Testis (tissue), 3 donors: ENCODE measurements around the gene COLGALT1. TPM values are rescaled to one million over a fixed set of nuclear protein-coding genes. Genes with fewer than 3 reads are reported as not detected.

Experiments used
- DNase-seq: peaks from one replicate; pipeline ENCODE4 v3.0.0-alpha.2; 2019
- H3K27ac ChIP-seq, 2 donors: fragments of 200-600 bp; sonication (generic); one replicate each; pipeline ENCODE4 v1.5.1; 2019
- H3K27me3 ChIP-seq: fragments of 200-600 bp; sonication (generic); one replicate; pipeline ENCODE4 v1.5.1; 2019
- H3K36me3 ChIP-seq: fragments of 200-600 bp; sonication (generic); one replicate; pipeline ENCODE4 v1.5.1; 2017; ENCODE audit warnings: low read depth; ENCODE audit errors: missing control alignments
- H3K4me1 ChIP-seq: fragments of 200-600 bp; sonication (generic); one replicate; pipeline ENCODE4 v1.5.1; 2019
- H3K4me3 ChIP-seq, 2 donors: fragments of 200-600 bp; sonication (generic); one replicate each; pipeline ENCODE4 v1.5.1; 2017 to 2019
- H3K9me3 ChIP-seq: fragments of 200-600 bp; sonication (generic); one replicate; pipeline ENCODE4 v1.5.1; 2017
- POLR2A ChIP-seq: fragments of 450-650 bp; IDR thresholded peaks from one replicate; pipeline ENCODE4 v1.6.1; 2017; ENCODE audit warnings: antibody characterized with exemption, mild to moderate bottlenecking, moderate library complexity
- whole genome bisulfite sequencing, 2 donors: methylation state at CpG; one replicate each; pipeline ENCODE4 v1.1.5; 2018; 5-methylcytosine and 5-hydroxymethylcytosine counted together
- intact Hi-C: fragments of 100-400 bp; cut with DNase I; formaldehyde crosslinking; loops from one replicate; pipeline ENCODE4 v1.15.1; 2023; ENCODE audit warnings: low total_unique reads
- polyA plus RNA-seq: library from polyadenylated mRNA; stranded (reverse); fragments of 350-450 nt; fragmentation: Illumina TruSeq; extraction: RNeasy Lipid Tissue Mini Kit (QIAGEN cat#74804); gene quantifications from one replicate; pipeline ENCODE4 v1.2.3, GENCODE V29; 2014; ENCODE audit warnings: low read depth, low replicate concordance; ENCODE audit not compliant: insufficient read depth
- total RNA-seq, 2 donors: library from RNA; depleted of rRNA; stranded (reverse); fragments of >200 nt; gene quantifications; one replicate each; pipeline ENCODE4 v1.2.3, GENCODE V29; 2016
- TF ChIP-seq, protein P1 (sequence below), 3 experiments: fragments of 450-650 bp in 2 of 3; fragments of 200-600 bp in 1 of 3; sonication (generic) in 1 of 3; IDR thresholded peaks; one replicate each; pipeline ENCODE4 v1.5.1; 2016 to 2019; ENCODE audit warnings: antibody characterized with exemption in 3 of 3, mild to moderate bottlenecking in 2 of 3, moderate library complexity in 1 of 3

COLGALT1 gene
- total and polyA plus RNA-seq, 3 donors from 2014 or later = 52.0 to 94.5 (median 70.3) TPM

DNA sequence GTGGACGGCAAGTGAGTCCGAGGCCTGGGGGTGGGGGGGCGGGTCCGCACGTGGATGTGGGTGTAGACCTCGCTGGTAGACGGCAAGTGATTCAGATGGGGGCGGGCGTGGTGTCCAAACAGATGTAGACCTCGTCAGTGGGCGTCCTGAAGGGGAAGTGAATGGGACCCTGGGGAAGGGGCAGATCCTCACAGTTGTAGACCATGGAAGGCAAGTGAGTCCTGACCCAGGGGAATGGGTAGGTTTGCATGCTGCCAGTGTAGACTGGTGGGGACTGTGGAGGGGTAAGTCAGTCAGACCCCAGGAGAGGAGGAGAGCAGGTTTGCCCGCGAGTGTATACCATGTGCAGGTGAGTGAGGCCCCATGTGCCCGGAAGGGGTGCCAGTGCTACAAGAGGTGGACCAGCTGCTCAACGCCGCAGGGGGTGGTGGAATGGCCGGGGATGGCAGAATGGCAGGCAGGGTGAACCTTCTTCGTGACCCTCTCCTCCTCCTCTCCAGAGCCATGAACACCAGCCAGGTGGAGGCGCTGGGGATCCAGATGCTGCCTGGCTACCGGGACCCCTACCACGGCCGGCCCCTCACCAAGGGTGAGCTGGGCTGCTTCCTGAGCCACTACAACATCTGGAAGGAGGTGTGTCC is 22.1 kb downstream of the COLGALT1 start:
- no peak for DNase-seq
- intact Hi-C loops = no loop called here
- Histone ChIP-seq H3K36me3 (no peaks in the 10 kb centered on the region), H3K27ac (no peak overlapping the region), H3K9me3 (no peaks in the 10 kb centered on the region), H3K4me3 (peak overlapping the region in 1 of 2 donors; percentile 1), H3K27me3 (no peaks in the 10 kb centered on the region), H3K4me1 (no peaks in the 10 kb centered on the region)
- 64 to 68% methylated on average over 20 to 22 of the region's 22 CpGs for WGBS, 2 donors
- TF ChIP-seq, protein P1, sequence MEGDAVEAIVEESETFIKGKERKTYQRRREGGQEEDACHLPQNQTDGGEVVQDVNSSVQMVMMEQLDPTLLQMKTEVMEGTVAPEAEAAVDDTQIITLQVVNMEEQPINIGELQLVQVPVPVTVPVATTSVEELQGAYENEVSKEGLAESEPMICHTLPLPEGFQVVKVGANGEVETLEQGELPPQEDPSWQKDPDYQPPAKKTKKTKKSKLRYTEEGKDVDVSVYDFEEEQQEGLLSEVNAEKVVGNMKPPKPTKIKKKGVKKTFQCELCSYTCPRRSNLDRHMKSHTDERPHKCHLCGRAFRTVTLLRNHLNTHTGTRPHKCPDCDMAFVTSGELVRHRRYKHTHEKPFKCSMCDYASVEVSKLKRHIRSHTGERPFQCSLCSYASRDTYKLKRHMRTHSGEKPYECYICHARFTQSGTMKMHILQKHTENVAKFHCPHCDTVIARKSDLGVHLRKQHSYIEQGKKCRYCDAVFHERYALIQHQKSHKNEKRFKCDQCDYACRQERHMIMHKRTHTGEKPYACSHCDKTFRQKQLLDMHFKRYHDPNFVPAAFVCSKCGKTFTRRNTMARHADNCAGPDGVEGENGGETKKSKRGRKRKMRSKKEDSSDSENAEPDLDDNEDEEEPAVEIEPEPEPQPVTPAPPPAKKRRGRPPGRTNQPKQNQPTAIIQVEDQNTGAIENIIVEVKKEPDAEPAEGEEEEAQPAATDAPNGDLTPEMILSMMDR (IDR thresholded peaks at IDR 0.05) = no peak
- TF ChIP-seq POLR2A = no peak

DNA sequence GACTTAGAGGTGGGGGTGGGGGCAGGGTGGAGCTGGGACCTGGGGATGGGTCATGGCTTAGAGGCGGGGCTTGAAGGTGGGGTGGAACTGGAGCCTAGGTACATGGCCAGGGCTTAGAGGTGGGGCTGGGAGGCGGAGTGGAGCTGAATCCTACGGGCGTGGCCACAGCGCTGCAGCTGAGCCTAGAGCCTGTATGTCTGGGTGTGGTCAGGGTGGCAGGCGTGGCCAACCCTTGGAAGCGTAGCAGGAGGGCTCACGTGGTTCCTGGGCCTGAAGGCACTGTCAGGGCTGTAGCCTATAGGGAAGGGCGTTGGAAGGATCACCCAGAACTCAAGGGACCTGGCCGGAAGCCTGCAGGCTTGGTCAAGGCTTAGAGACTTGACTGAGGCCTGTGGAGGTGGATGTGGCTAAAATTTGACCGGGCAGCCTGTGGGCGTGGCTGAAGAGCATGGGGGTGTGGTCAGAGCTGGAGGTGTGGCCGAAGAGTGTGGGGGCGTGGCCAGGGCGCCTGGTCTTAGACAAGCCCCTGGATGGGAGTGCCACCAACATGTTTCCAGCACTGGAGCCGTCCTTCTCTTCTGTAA is 24.3 kb downstream of the COLGALT1 start:
- intact Hi-C loops = no loop called here
- H3K36me3 ChIP-seq = no peaks in the 10 kb centered on the region
- DNase-seq = peak; percentile 66
- TF ChIP-seq, protein P1 (IDR thresholded peaks at IDR 0.05) = no peak
- no peak for TF ChIP-seq POLR2A
- no peaks in the 10 kb centered on the region for H3K4me1 ChIP-seq
- no peaks in the 10 kb centered on the region for H3K9me3 ChIP-seq
- no peak overlapping the region for H3K4me3 ChIP-seq
- 57 to 75% methylated on average over 9 to 16 of the region's 16 CpGs for WGBS, 2 donors
- peak overlapping the region in 1 of 2 donors; percentile 19 for H3K27ac ChIP-seq
- H3K27me3 ChIP-seq = no peaks in the 10 kb centered on the region

DNA sequence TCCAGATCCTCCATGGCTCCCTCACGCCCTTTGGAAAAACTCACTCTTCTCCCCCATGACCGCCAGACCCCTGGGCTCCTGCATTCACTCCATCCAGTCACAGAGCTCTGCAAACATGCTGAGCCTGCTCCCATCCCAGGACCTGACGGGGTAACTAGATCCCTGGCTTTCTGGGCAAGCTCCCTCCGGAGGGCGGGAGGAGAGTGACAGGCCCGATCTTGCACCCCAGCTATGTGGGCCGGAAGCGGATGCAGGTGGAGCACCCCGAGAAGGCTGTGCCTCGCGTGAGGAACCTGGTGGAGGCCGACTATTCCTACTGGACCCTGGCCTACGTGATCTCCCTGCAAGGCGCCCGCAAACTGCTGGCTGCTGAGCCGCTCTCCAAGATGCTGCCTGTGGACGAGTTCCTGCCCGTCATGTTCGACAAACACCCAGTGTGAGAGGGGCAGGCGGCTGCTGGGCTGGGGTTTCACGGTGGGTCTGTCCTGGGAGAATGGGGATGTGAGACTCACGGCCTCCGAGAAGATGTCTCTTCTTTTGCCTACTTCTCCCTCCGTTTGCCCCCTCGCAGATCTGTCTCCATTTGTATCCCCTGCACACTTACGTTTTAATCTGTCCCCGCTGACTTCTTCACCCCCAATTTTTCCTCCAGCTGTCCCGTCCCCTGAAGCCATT is 25.2 kb downstream of the COLGALT1 start:
- intact Hi-C loops = no loop called here
- H3K4me3 ChIP-seq = no peak overlapping the region
- H3K4me1 ChIP-seq = no peaks in the 10 kb centered on the region
- DNase-seq = no peak
- 79 to 88% methylated on average over 11 to 28 of the region's 28 CpGs for WGBS, 2 donors
- no peaks in the 10 kb centered on the region for H3K36me3 ChIP-seq
- H3K27ac ChIP-seq = no peak overlapping the region
- no peaks in the 10 kb centered on the region for H3K27me3 ChIP-seq
- TF ChIP-seq POLR2A = no peak
- TF ChIP-seq, protein P1 (IDR thresholded peaks at IDR 0.05) = no peak
- no peaks in the 10 kb centered on the region for H3K9me3 ChIP-seq

DNA sequence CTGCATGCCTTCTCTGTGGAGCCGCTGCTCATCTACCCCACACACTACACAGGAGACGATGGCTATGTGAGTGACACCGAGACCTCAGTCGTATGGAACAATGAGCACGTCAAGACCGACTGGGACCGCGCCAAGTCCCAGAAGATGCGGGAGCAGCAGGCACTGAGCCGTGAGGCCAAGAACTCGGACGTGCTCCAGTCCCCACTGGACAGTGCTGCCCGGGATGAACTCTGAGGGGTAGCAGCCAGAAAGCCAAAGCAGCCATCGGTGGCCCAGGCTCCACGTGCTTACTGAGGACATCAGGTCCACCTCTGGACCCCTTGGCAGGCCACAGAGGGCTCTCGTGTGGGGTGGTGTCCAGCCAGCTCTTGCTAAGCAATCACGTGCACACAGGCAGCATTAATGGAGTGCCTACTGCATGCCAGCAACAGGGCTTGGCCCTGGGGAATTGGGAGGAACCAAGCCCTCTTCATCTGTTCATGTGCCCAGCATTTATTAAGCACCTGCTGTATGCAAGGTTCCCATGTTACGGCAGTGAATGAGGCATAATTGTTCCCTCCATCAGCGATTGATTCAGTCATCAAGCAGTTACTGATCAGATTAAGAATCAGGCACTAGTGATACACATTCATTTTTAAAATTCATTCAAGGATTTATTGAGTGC is 25.9 kb downstream of the COLGALT1 start:
- TF ChIP-seq POLR2A = no peak
- TF ChIP-seq, protein P1 (IDR thresholded peaks at IDR 0.05) = no peak
- Histone ChIP-seq H3K4me3 (no peak overlapping the region), H3K27me3 (no peaks in the 10 kb centered on the region), H3K27ac (no peak overlapping the region), H3K9me3 (no peaks in the 10 kb centered on the region), H3K4me1 (no peaks in the 10 kb centered on the region), H3K36me3 (no peaks in the 10 kb centered on the region)
- WGBS, 2 donors = 74 to 89% methylated on average over 11 to 19 of the region's 19 CpGs
- no peak for DNase-seq
- intact Hi-C loops = no loop called here
